Osteoblast (primary cell): ENCODE results near the gene SEC61B. TPM values are rescaled to one million over a fixed set of nuclear protein-coding genes. Genes with fewer than 3 reads are reported as not detected.
"Not testable (repeated sequence)": the region's sequence is repeated elsewhere in the genome, so short reads cannot be mapped to it uniquely, and the experiment has no call there.

Experiments
- DNase-seq: peaks from one replicate; pipeline ENCODE4 v3.0.0; 2011; ENCODE audit warnings: low spot score, mixed read lengths; ENCODE audit not compliant: insufficient read length; ENCODE audit errors: missing footprints
- H2AFZ ChIP-seq: 2 replicates; pipeline ENCODE4 v1.6.0; 2011; ENCODE audit warnings: mild to moderate bottlenecking, low read length
- H3K27ac ChIP-seq: 2 replicates; pipeline ENCODE4 v1.5.1; 2011; ENCODE audit warnings: mild to moderate bottlenecking, low read depth, low read length, moderate library complexity
- H3K27me3 ChIP-seq: 2 replicates; pipeline ENCODE4 v1.6.0; 2012; ENCODE audit warnings: mild to moderate bottlenecking, control low read depth, inconsistent platforms, low read length, moderate library complexity; ENCODE audit not compliant: insufficient read depth
- H3K36me3 ChIP-seq: 2 replicates; pipeline ENCODE4 v1.5.1; 2011; ENCODE audit warnings: mild to moderate bottlenecking, low read length, control low read depth, moderate library complexity; ENCODE audit not compliant: insufficient read depth
- H3K4me1 ChIP-seq: 2 replicates; pipeline ENCODE4 v1.5.1; 2011; ENCODE audit warnings: mild to moderate bottlenecking, low read length, control low read depth, moderate library complexity; ENCODE audit not compliant: insufficient read depth
- H3K4me2 ChIP-seq: 2 replicates; pipeline ENCODE4 v1.6.0; 2011; ENCODE audit warnings: mild to moderate bottlenecking, low read length; ENCODE audit not compliant: insufficient read depth
- H3K4me3 ChIP-seq: fragments of 200-600 bp; sonication (generic); 3 replicates; pipeline ENCODE4 v1.5.1; 2012; ENCODE audit warnings: mild to moderate bottlenecking, low read length, inconsistent platforms; ENCODE audit not compliant: insufficient read depth
- H3K79me2 ChIP-seq: 2 replicates; pipeline ENCODE4 v1.6.0; 2012; ENCODE audit warnings: mild to moderate bottlenecking, low read length, control low read depth, inconsistent platforms; ENCODE audit not compliant: insufficient read depth
- H3K9me3 ChIP-seq: 2 replicates; pipeline ENCODE4 v1.5.1; 2011; ENCODE audit warnings: low read depth, low read length, control low read depth
- H4K20me1 ChIP-seq: 2 replicates; pipeline ENCODE4 v1.6.0; 2012; ENCODE audit warnings: mild to moderate bottlenecking, low read length, control low read depth; ENCODE audit not compliant: insufficient read depth
- total RNA-seq: library from RNA; depleted of rRNA; stranded (reverse); fragments of >200 nt; gene quantifications from 2 replicates; pipeline ENCODE4 v1.2.3, GENCODE V29; 2012
- TF ChIP-seq, protein P1 (sequence below): IDR thresholded peaks from 2 replicates; pipeline ENCODE4 v1.5.1; 2011; ENCODE audit warnings: mild to moderate bottlenecking, low read depth, low read length, moderate library complexity; ENCODE audit errors: extremely low read depth

SEC61B gene
- total RNA-seq, 1 donor = 73.1 TPM

DNA sequence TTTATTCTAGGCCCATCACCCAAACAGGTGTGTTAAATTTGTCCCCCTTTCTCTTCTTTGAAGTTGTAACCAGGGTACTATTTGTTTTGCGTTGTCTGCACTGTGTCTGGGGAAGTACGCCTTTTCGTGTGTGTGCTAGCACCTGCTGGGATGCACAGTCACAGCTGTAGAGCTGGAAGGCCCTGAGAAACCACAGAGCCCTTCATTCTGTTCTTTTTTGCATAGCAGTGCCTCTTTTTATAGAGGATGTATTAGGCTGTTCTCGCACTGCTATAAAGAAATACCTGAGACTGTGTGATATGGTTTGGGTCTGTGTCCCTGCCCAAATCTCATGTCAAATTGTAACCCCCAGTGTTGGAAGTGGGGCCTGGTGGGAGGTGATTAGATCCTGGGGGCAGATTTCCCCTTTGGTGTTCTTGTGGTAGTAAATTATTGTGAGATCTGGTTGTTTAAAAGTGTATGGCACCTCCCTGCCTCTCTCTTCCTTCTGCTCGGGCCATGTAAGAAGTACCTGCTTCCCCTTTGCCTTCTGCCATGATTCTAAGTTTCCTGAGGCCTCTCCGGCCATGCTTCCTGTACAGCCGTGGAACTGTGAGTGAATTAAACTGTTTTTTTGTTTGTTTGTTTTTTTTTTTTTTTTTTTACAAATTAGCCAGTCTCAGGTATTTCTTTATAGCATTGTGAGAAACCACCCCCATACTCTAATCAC is 14.0 kb downstream of the SEC61B start:
- peaks cover 10% of the 10 kb centered on the region for H4K20me1 ChIP-seq
- no peak overlapping the region for H3K4me3 ChIP-seq
- no peak overlapping the region for H2AFZ ChIP-seq
- H3K4me2 ChIP-seq = no peak overlapping the region
- no peaks in the 10 kb centered on the region for H3K79me2 ChIP-seq
- H3K9me3 ChIP-seq = no peaks in the 10 kb centered on the region
- H3K27me3 ChIP-seq = no peaks in the 10 kb centered on the region
- H3K27ac ChIP-seq = no peak overlapping the region
- peaks cover 24% of the 10 kb centered on the region for H3K36me3 ChIP-seq
- no peak for DNase-seq
- H3K4me1 ChIP-seq = peaks cover 13% of the 10 kb centered on the region
- TF ChIP-seq, protein P1, sequence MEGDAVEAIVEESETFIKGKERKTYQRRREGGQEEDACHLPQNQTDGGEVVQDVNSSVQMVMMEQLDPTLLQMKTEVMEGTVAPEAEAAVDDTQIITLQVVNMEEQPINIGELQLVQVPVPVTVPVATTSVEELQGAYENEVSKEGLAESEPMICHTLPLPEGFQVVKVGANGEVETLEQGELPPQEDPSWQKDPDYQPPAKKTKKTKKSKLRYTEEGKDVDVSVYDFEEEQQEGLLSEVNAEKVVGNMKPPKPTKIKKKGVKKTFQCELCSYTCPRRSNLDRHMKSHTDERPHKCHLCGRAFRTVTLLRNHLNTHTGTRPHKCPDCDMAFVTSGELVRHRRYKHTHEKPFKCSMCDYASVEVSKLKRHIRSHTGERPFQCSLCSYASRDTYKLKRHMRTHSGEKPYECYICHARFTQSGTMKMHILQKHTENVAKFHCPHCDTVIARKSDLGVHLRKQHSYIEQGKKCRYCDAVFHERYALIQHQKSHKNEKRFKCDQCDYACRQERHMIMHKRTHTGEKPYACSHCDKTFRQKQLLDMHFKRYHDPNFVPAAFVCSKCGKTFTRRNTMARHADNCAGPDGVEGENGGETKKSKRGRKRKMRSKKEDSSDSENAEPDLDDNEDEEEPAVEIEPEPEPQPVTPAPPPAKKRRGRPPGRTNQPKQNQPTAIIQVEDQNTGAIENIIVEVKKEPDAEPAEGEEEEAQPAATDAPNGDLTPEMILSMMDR = no peak

DNA sequence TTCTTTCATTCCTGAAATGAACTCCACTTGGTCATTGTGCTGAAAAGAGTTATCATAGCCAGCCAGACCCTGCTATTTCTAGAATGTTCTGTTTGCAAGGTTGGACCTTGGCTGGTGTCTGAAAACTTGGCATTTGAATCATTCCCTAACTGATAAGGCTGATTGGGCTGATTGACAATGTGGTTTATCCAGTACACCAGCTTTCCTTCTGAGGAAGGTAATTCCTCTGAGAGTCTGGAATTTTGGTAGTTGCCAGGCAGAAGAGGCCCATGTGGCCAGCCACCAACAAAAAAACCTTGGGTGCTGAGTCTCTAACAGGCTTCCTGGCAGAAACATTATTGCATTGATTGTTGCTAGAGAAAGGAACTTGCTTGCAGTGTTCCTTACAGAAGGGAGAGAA is 15.3 kb downstream of the SEC61B start:
- no peak overlapping the region for H2AFZ ChIP-seq
- peaks cover 13% of the 10 kb centered on the region for H3K4me1 ChIP-seq
- TF ChIP-seq, protein P1 = no peak
- H3K36me3 ChIP-seq = peaks cover 11% of the 10 kb centered on the region
- no peaks in the 10 kb centered on the region for H3K27me3 ChIP-seq
- H3K79me2 ChIP-seq = no peaks in the 10 kb centered on the region
- no peaks in the 10 kb centered on the region for H3K9me3 ChIP-seq
- H3K4me2 ChIP-seq = no peak overlapping the region
- H3K4me3 ChIP-seq = no peak overlapping the region
- H4K20me1 ChIP-seq = peaks cover 4% of the 10 kb centered on the region
- no peak overlapping the region for H3K27ac ChIP-seq
- no peak for DNase-seq

DNA sequence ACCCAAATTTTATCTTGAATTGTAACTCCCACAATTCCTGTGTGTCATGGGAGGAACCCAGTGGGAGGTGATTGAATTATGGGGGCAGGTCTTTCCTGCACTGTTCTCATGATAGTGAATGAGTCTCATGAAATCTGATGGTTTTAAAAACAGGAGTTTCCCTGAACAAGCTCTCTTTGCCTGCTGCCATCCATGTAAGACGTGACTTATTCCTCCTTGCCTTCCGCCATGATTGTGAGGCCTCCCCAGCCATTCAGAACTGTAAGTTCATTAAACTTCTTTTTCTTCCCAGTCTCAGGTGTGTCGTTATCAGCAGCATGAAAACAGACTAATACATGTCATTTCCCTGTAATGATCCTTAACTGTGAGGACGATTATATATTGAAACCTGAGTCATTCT is 15.8 kb downstream of the SEC61B start:
- H3K9me3 ChIP-seq, H4K20me1 ChIP-seq, H3K79me2 ChIP-seq, DNase-seq, H3K4me3 ChIP-seq, H3K36me3 ChIP-seq, H3K27ac ChIP-seq, H2AFZ ChIP-seq, H3K27me3 ChIP-seq, H3K4me2 ChIP-seq: not testable (repeated sequence)
- H3K4me1 ChIP-seq = peaks cover 13% of the 10 kb centered on the region

DNA sequence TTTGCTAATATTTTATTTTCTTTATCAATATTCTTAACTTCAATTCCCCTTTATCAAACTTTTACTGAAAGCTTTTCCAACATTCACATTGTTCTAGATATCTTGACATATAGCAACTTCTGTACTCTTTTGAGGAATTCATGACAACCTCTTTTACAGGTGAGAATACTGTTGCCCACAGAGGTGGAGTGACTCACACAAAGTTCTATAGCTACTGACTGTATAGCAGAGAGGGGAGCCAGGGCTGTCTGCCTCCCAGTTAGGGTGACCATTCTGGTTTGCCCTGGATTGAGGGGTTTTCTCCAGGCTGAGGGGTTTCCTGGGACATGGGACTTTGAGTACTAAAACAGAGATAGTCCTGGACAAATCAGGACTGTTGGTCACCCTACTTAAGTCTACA is 16.2 kb downstream of the SEC61B start:
- H3K27me3 ChIP-seq = no peaks in the 10 kb centered on the region
- H3K36me3 ChIP-seq = peaks cover 1% of the 10 kb centered on the region
- no peak for DNase-seq
- H3K9me3 ChIP-seq = no peaks in the 10 kb centered on the region
- no peaks in the 10 kb centered on the region for H4K20me1 ChIP-seq
- H3K27ac ChIP-seq = no peak overlapping the region
- no peak overlapping the region for H2AFZ ChIP-seq
- no peaks in the 10 kb centered on the region for H3K79me2 ChIP-seq
- TF ChIP-seq, protein P1 = no peak
- H3K4me2 ChIP-seq = no peak overlapping the region
- H3K4me3 ChIP-seq = no peak overlapping the region
- H3K4me1 ChIP-seq = peaks cover 13% of the 10 kb centered on the region
